ENCODE measurements around the gene SLC31A1. TPM values are rescaled to one million over a fixed set of nuclear protein-coding genes. Genes with fewer than 3 reads are reported as not detected.

The SLC31A1 gene
- total and polyA plus RNA-seq, 4 donors: 13.9 to 39.3 (median 18.2) TPM

DNA sequence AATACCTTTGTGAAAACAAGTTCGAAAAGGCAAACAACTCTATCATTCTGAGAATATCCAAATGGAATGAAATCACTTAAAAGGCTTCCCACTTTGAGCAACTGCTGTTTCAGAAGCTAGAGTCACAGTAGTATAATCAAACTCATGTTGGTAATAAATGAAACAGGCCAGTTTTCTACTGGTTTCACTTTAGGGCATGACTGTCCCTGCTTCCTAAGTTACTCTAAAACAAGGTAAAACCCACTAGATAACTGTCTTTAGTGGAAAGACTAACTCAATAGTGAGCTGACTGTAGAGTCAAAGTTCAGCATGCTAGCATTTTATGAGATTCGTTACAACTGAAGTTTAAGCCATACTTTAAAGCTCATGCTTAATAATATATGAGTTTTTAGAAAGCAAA is 48.0 kb downstream of the SLC31A1 start:
- Histone ChIP-seq H3K27ac (ENCODE audit: low read depth in 1 of 2, low read length in 1 of 2) (no peak overlapping the region), H3K9ac (ENCODE audit: insufficient read depth in 1 of 2, low read length in 2 of 2) (no peak overlapping the region), H3K36me3 (ENCODE audit: control insufficient read depth in 4 of 4, insufficient read depth in 4 of 4, low read length in 4 of 4) (peaks cover 18 to 42% (median 27%) of the 10 kb centered on the region in 4 donors), H3K4me3 (no peak overlapping the region), H3K4me1 (ENCODE audit: control insufficient read depth in 5 of 5, insufficient read depth in 5 of 5, low read length in 5 of 5) (peaks cover 0 to 6% (median 0%) of the 10 kb centered on the region in 5 donors), H3K9me3 (ENCODE audit: control insufficient read depth in 4 of 4, insufficient read depth in 3 of 4, low read length in 3 of 4) (no peaks in the 10 kb centered on the region), H3K27me3 (ENCODE audit: control insufficient read depth in 3 of 3, insufficient read depth in 3 of 3, low read length in 2 of 3) (no peaks in the 10 kb centered on the region)
- ATAC-seq (ENCODE audit: insufficient read depth, low FRiP score) (no peak), DNase-seq (no peak)
- 95 to 97% methylated on average over 2 of the region's 2 CpGs for WGBS, 2 donors
- TF ChIP-seq, protein P1, sequence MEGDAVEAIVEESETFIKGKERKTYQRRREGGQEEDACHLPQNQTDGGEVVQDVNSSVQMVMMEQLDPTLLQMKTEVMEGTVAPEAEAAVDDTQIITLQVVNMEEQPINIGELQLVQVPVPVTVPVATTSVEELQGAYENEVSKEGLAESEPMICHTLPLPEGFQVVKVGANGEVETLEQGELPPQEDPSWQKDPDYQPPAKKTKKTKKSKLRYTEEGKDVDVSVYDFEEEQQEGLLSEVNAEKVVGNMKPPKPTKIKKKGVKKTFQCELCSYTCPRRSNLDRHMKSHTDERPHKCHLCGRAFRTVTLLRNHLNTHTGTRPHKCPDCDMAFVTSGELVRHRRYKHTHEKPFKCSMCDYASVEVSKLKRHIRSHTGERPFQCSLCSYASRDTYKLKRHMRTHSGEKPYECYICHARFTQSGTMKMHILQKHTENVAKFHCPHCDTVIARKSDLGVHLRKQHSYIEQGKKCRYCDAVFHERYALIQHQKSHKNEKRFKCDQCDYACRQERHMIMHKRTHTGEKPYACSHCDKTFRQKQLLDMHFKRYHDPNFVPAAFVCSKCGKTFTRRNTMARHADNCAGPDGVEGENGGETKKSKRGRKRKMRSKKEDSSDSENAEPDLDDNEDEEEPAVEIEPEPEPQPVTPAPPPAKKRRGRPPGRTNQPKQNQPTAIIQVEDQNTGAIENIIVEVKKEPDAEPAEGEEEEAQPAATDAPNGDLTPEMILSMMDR (IDR thresholded peaks at IDR 0.05; ENCODE audit: control extremely low read depth, extremely low read depth): no peak

DNA sequence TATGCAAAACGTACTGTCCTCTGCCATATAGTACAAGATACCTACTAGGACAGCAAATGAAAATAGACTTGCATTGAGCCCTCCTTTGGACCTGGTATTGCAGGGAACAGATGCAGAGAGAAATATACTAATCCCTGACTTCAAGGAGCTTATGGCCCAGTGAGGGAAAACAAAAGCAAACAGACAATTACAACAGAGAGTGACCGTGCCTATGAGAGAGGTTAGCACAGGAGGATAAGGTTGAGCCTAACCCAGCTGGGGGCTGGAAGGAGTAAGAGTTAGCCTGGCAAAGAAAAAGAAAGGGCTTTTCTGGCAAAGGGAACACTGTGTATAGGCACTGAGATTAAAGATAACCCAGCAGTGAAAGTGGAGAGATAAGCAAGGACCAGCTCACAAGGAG is 48.5 kb downstream of the SLC31A1 start:
- H3K27me3 ChIP-seq (ENCODE audit: control insufficient read depth in 3 of 3, insufficient read depth in 3 of 3, low read length in 2 of 3): no peaks in the 10 kb centered on the region
- no peak overlapping the region for H3K9ac ChIP-seq (ENCODE audit: insufficient read depth in 1 of 2, low read length in 2 of 2)
- 90 to 95% methylated on average over 2 of the region's 2 CpGs for WGBS, 2 donors
- H3K4me1 ChIP-seq (ENCODE audit: control insufficient read depth in 5 of 5, insufficient read depth in 5 of 5, low read length in 5 of 5): peaks cover 0 to 11% (median 0%) of the 10 kb centered on the region in 5 donors
- no peak for DNase-seq
- TF ChIP-seq, protein P1 (IDR thresholded peaks at IDR 0.05; ENCODE audit: control extremely low read depth, extremely low read depth): no peak
- H3K4me3 ChIP-seq: no peak overlapping the region
- H3K9me3 ChIP-seq (ENCODE audit: control insufficient read depth in 4 of 4, insufficient read depth in 3 of 4, low read length in 3 of 4): no peaks in the 10 kb centered on the region
- no peak overlapping the region for H3K27ac ChIP-seq (ENCODE audit: low read depth in 1 of 2, low read length in 1 of 2)
- peaks cover 18 to 40% (median 27%) of the 10 kb centered on the region in 4 donors for H3K36me3 ChIP-seq (ENCODE audit: control insufficient read depth in 4 of 4, insufficient read depth in 4 of 4, low read length in 4 of 4)
- no peak for ATAC-seq (ENCODE audit: insufficient read depth, low FRiP score)

DNA sequence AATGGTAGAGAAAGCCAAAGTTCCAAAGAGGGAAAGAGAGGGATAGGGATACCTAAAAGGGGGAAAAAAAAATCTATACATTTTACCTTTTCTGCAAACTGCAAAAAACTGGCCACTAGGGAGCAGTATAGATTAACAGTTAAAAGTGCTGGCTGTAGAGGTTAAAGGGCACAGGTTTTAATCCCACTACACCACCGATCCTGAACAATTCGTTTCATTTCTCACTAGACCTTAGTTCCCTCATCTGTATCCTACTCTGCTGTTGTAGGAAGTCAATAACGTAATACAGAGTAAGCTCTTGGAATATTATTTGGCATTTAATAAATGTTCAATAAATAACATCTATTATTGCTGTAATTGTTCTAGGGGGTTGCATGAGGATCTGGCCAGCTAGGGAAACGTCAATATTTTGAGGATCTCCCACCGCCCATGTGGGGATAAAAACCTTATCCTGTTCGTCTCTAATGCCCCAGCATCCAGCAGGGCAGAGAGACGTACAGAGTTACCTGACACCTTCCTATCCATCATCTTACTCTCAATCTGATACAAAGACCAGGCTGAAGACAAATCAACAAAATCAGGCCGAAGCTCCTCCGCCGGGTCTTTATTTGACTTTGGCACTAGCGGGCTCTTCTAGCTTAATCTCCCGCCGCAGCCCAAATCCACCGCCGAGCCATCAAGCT is 53.3 kb downstream of the SLC31A1 start:
- peak overlapping the region; percentile 69 for H3K4me3 ChIP-seq
- TF ChIP-seq, protein P1 (IDR thresholded peaks at IDR 0.05; ENCODE audit: control extremely low read depth, extremely low read depth): peak; percentile 61
- DNase-seq: peak; percentile 23 to 82 (median 81)
- no peaks in the 10 kb centered on the region for H3K27me3 ChIP-seq (ENCODE audit: control insufficient read depth in 3 of 3, insufficient read depth in 3 of 3, low read length in 2 of 3)
- WGBS, 2 donors: 1 to 2% methylated on average over 15 of the region's 15 CpGs
- peaks cover 19 to 40% (median 33%) of the 10 kb centered on the region in 4 donors for H3K36me3 ChIP-seq (ENCODE audit: control insufficient read depth in 4 of 4, insufficient read depth in 4 of 4, low read length in 4 of 4)
- H3K4me1 ChIP-seq (ENCODE audit: control insufficient read depth in 5 of 5, insufficient read depth in 5 of 5, low read length in 5 of 5): peaks cover 0 to 18% (median 7%) of the 10 kb centered on the region in 5 donors
- H3K27ac ChIP-seq (ENCODE audit: low read depth in 1 of 2, low read length in 1 of 2): peak overlapping the region; percentile 90 to 96
- peak overlapping the region; percentile 99 for H3K9ac ChIP-seq (ENCODE audit: insufficient read depth in 1 of 2, low read length in 2 of 2)
- no peaks in the 10 kb centered on the region for H3K9me3 ChIP-seq (ENCODE audit: control insufficient read depth in 4 of 4, insufficient read depth in 3 of 4, low read length in 3 of 4)
- peak; percentile 50 for ATAC-seq (ENCODE audit: insufficient read depth, low FRiP score)

Measured in lung (tissue), 12 donors.